OCI-LY3 (cell line): Measurements from ENCODE around the gene SLC25A21.

ENCODE experiments used
- H2AFZ ChIP-seq: fragments of 200-600, 300-600 bp; shearing (Covaris generic); 2 replicates; pipeline ENCODE4 v1.6.0; 2014; ENCODE audit warnings: antibody characterized with exemption, low read depth, low read length
- H3K27ac ChIP-seq: fragments of 200-600, 300-600 bp; sonication (generic); 2 replicates; pipeline ENCODE4 v1.5.1; 2014; ENCODE audit warnings: mild to moderate bottlenecking, low read length, moderate library complexity, mixed read lengths
- H3K27me3 ChIP-seq: fragments of 200-600, 300-600 bp; sonication (generic); 2 replicates; pipeline ENCODE4 v1.6.1; 2014; ENCODE audit warnings: low read depth, low read length, mixed read lengths
- H3K36me3 ChIP-seq: fragments of 200-600, 300-600 bp; sonication (generic); replicated peaks from 2 replicates; pipeline ENCODE3; 2014; ENCODE audit warnings: low read depth, low read length, mixed read lengths
- H3K4me1 ChIP-seq: fragments of 300-600, 200-600 bp; sonication (generic); 2 replicates; pipeline ENCODE4 v1.6.1; 2014; ENCODE audit warnings: low read length, mixed read lengths
- H3K4me2 ChIP-seq: fragments of 200-600, 300-600 bp; sonication (generic); 2 replicates; pipeline ENCODE4 v1.6.1; 2014; ENCODE audit warnings: low read length, mixed read lengths
- H3K4me3 ChIP-seq: fragments of 300-600, 200-600 bp; sonication (generic); 2 replicates; pipeline ENCODE4 v1.5.1; 2014; ENCODE audit warnings: antibody characterized with exemption, mild to moderate bottlenecking, low read length, moderate library complexity
- H3K79me2 ChIP-seq: fragments of 300-600, 200-600 bp; shearing (Covaris generic); 2 replicates; pipeline ENCODE4 v1.6.1; 2014; ENCODE audit warnings: mild to moderate bottlenecking, low read length, mixed read lengths
- H3K9ac ChIP-seq: fragments of 300-600, 200-600 bp; shearing (Covaris generic); 2 replicates; pipeline ENCODE4 v1.6.0; 2014; ENCODE audit warnings: mild to moderate bottlenecking, low read length, moderate library complexity
- H3K9me3 ChIP-seq: fragments of 200-600, 300-600 bp; shearing (Covaris generic); 2 replicates; pipeline ENCODE4 v1.6.1; 2014; ENCODE audit warnings: low read length, mixed read lengths; ENCODE audit not compliant: insufficient read depth
- H4K20me1 ChIP-seq: fragments of 200-600, 300-600 bp; sonication (generic); 2 replicates; pipeline ENCODE4 v1.6.1; 2016; ENCODE audit warnings: low read length, mixed read lengths; ENCODE audit not compliant: insufficient read depth
- EZH2phosphoT487 ChIP-seq: fragments of 200-600 bp; shearing (Covaris generic); IDR thresholded peaks from 2 replicates; pipeline ENCODE4 v1.6.1; 2018; ENCODE audit warnings: antibody characterized with exemption, mixed run types, low read depth
- TF ChIP-seq, protein P1 (sequence below): fragments of 200-600, 300-600 bp; sonication (generic); IDR thresholded peaks from 2 replicates; pipeline ENCODE4 v1.5.1; 2014; ENCODE audit warnings: antibody characterized with exemption, low read length, low read depth

Gene SLC25A21

DNA sequence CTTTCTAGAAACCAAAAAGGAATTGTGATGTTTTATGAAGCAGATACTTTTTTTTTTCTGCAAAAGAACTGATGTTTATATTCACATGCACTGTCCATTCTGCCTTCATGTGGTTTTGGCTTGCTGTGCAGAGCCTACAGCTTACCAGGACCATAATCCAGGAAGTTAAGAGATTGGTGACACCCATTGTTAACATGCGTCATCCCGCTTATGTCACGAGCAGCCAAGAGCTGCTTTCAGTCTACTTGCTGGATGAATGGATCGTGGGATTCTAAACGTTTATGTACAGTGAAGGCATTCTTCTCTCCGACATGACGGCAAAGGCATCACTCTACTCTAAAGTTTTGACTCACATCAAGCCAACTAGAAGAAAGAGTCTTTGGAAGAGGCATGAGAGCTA, 434.1 kb downstream of the SLC25A21 start:
- H3K79me2 ChIP-seq, result no peaks in the 10 kb centered on the region
- H3K4me3 ChIP-seq, result no peak overlapping the region
- H3K4me2 ChIP-seq, result no peak overlapping the region
- no peaks in the 10 kb centered on the region for H3K4me1 ChIP-seq
- H4K20me1 ChIP-seq, result no peaks in the 10 kb centered on the region
- no peak overlapping the region for H3K9ac ChIP-seq
- H2AFZ ChIP-seq, result no peak overlapping the region
- H3K27me3 ChIP-seq, result no peaks in the 10 kb centered on the region
- H3K36me3 ChIP-seq, result no peaks in the 10 kb centered on the region
- no peak overlapping the region for H3K27ac ChIP-seq
- TF ChIP-seq EZH2phosphoT487, result no peak
- TF ChIP-seq, protein P1, sequence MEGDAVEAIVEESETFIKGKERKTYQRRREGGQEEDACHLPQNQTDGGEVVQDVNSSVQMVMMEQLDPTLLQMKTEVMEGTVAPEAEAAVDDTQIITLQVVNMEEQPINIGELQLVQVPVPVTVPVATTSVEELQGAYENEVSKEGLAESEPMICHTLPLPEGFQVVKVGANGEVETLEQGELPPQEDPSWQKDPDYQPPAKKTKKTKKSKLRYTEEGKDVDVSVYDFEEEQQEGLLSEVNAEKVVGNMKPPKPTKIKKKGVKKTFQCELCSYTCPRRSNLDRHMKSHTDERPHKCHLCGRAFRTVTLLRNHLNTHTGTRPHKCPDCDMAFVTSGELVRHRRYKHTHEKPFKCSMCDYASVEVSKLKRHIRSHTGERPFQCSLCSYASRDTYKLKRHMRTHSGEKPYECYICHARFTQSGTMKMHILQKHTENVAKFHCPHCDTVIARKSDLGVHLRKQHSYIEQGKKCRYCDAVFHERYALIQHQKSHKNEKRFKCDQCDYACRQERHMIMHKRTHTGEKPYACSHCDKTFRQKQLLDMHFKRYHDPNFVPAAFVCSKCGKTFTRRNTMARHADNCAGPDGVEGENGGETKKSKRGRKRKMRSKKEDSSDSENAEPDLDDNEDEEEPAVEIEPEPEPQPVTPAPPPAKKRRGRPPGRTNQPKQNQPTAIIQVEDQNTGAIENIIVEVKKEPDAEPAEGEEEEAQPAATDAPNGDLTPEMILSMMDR, result no peak
- no peaks in the 10 kb centered on the region for H3K9me3 ChIP-seq

DNA sequence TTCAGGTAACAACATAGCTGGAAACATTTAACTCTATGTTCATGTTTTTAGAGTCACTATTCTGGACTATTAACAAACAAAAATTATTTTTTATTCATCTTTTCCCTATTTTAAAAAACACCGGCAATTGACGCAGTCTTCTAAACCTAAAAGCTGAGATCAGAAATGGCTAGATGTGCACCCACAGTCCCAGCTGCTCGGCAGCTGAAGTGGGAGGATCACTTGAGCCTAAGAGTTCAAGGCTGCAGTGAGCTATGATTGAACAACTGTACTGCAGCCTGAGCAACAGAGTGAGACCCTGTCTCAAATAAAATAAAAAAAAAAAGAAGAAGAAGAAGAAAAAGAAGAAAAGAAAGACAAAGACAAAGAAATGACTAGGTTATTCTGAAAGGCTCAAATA, 446.3 kb downstream of the SLC25A21 start:
- no peak overlapping the region for H3K4me2 ChIP-seq
- H3K27ac ChIP-seq, result no peak overlapping the region

DNA sequence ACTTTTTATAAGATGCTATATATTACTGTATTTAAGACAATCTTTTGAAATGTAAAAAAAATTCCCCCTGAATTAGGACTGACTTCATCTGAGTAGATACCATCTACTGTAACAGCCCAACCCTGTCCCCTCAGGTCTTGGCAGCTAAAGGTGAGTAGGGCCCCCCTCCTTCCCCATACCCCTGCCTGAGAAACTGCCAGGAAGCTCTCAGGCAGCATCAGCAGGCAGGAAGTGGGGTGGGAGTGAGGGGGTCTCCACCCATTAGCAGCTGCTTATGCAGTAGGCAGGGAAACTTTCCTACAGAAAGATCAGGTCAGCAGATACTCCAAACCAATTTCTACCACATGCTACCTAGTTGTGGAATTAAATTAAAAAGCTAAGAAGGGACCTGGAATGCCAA, 448.2 kb downstream of the SLC25A21 start:
- H3K79me2 ChIP-seq, result no peaks in the 10 kb centered on the region
- H3K4me2 ChIP-seq, result no peak overlapping the region
- no peaks in the 10 kb centered on the region for H4K20me1 ChIP-seq
- no peak overlapping the region for H2AFZ ChIP-seq
- no peaks in the 10 kb centered on the region for H3K4me1 ChIP-seq
- no peak overlapping the region for H3K27ac ChIP-seq
- TF ChIP-seq EZH2phosphoT487, result no peak
- TF ChIP-seq, protein P1, result no peak
- H3K4me3 ChIP-seq, result no peak overlapping the region
- no peaks in the 10 kb centered on the region for H3K27me3 ChIP-seq
- no peaks in the 10 kb centered on the region for H3K9me3 ChIP-seq
- no peak overlapping the region for H3K9ac ChIP-seq
- H3K36me3 ChIP-seq, result no peaks in the 10 kb centered on the region

More for the DNA sequence above, 446.3 kb downstream of the SLC25A21 start:
- Histone ChIP-seq H3K4me1 (no peaks in the 10 kb centered on the region), H3K36me3 (no peaks in the 10 kb centered on the region), H3K27me3 (no peaks in the 10 kb centered on the region), H2AFZ (no peak overlapping the region), H3K4me3 (no peak overlapping the region), H3K9ac (no peak overlapping the region), H3K9me3 (no peaks in the 10 kb centered on the region), H3K79me2 (no peaks in the 10 kb centered on the region), H4K20me1 (no peaks in the 10 kb centered on the region)
- TF ChIP-seq, protein P1, result no peak
- TF ChIP-seq EZH2phosphoT487, result no peak

DNA sequence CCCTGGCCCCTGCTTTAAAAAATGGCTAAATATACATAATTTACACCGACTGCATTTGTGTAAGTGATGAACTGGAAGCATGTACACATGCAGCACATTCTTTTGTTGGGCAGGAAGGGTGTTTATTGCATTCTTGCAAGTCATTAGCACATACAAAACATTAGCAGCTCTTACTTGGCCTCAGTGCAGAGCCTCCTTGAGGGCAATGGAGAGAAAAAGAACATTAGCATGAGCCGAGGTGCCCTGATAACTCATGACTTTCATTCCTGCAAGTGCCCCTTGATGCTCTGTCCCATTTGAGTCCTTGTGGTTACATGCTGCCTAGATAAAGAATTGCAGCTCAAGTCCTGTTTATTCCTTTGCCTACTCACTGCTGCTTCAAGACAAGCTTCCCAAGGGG, 448.9 kb downstream of the SLC25A21 start:
- Histone ChIP-seq H3K9me3 (no peaks in the 10 kb centered on the region), H3K4me3 (no peak overlapping the region), H3K79me2 (no peaks in the 10 kb centered on the region), H3K27me3 (no peaks in the 10 kb centered on the region), H3K27ac (no peak overlapping the region), H3K4me2 (no peak overlapping the region), H4K20me1 (no peaks in the 10 kb centered on the region), H3K4me1 (no peaks in the 10 kb centered on the region), H3K9ac (no peak overlapping the region), H3K36me3 (no peaks in the 10 kb centered on the region), H2AFZ (no peak overlapping the region)
- TF ChIP-seq, protein P1, result no peak
- no peak for TF ChIP-seq EZH2phosphoT487
